ENCODE results near the gene PRRG1. TPM values are rescaled to one million over a fixed set of nuclear protein-coding genes. Genes with fewer than 3 reads are reported as not detected.

The PRRG1 gene
- total RNA-seq, 1 experiment from 2014 or later: 9.0 TPM

GRCh38 chrX:37472836-37473235, 123.7 kb downstream of the PRRG1 start:
- Mint-ChIP-seq H3K4me1 (peaks cover 47 to 49% of the 10 kb centered on the region in 2 experiments), H3K27ac (no peak overlapping the region), H3K27me3 (ENCODE audit: low read depth) (no peaks in the 10 kb centered on the region), H3K4me3 (no peak overlapping the region), H3K36me3 (ENCODE audit: insufficient read depth in 1 of 3, low read depth in 3 of 3) (peaks cover 5 to 22% (median 19%) of the 10 kb centered on the region in 3 experiments), H3K9me3 (peaks cover 28 to 60% of the 10 kb centered on the region in 2 experiments)
- H3K56ac ChIP-seq (ENCODE audit: insufficient read length, low read depth, low read length): no peak overlapping the region
- H4K20me1 ChIP-seq (ENCODE audit: control insufficient read depth, insufficient read depth, insufficient read length): no peaks in the 10 kb centered on the region
- no peak overlapping the region for H3T11ph ChIP-seq (ENCODE audit: low read length)
- H3K9me3 ChIP-seq (ENCODE audit: control insufficient read depth, low read depth, low read length): no peaks in the 10 kb centered on the region
- H2AFZ ChIP-seq (ENCODE audit: low read length): no peak overlapping the region
- no CpG with 5 or more reads among the region's 6 CpGs for WGBS (ENCODE audit: extremely low coverage, insufficient read length, low lambda C conversion rate)
- H2BK5ac ChIP-seq (ENCODE audit: insufficient read length, low read length): no peak overlapping the region
- H4K91ac ChIP-seq (ENCODE audit: insufficient read length, low read depth, low read length): no peak overlapping the region
- H3K9ac ChIP-seq (ENCODE audit: extremely low read depth, insufficient read length, low read length): no peak overlapping the region
- peaks cover 23% of the 10 kb centered on the region; the same call in 1 of the 2 replicates for H3K4me1 ChIP-seq (ENCODE audit: insufficient read depth, low read length)
- peak overlapping the region; percentile 17 for H4K5ac ChIP-seq (ENCODE audit: insufficient read length, low read depth, low read length)
- H2AK5ac ChIP-seq (ENCODE audit: insufficient read length, low read length): peak overlapping the region; percentile 77
- no peak overlapping the region for H3K23ac ChIP-seq (ENCODE audit: insufficient read length, low read depth, low read length)
- H3K14ac ChIP-seq (ENCODE audit: insufficient read depth, low read length): no peak overlapping the region
- H3K79me2 ChIP-seq (ENCODE audit: insufficient read depth, low read length): no peaks in the 10 kb centered on the region
- no peak overlapping the region for H2BK20ac ChIP-seq (ENCODE audit: low read depth, low read length, poor library complexity, severe bottlenecking)
- no peak overlapping the region for H2BK120ac ChIP-seq (ENCODE audit: low read depth, low read length, poor library complexity, severe bottlenecking)
- no peak overlapping the region for H3K4me2 ChIP-seq (ENCODE audit: insufficient read depth, insufficient read length, low read length)
- DNase-seq: no peak
- no peak overlapping the region for H2BK15ac ChIP-seq (ENCODE audit: low read depth, low read length)
- no peaks in the 10 kb centered on the region for H3K79me1 ChIP-seq (ENCODE audit: insufficient read depth, low read depth, low read length, poor library complexity, severe bottlenecking)
- H3K4ac ChIP-seq (ENCODE audit: low read depth, low read length): no peak overlapping the region
- TF ChIP-seq CTCF (conservative IDR thresholded peaks at IDR 0.05): no peak
- H3K23me2 ChIP-seq (ENCODE audit: insufficient read length, low read depth, low read length, poor library complexity, severe bottlenecking): no peaks in the 10 kb centered on the region
- no peak overlapping the region for H3K27ac ChIP-seq (ENCODE audit: insufficient read length, low read depth, low read length)
- no peak overlapping the region for H2BK12ac ChIP-seq (ENCODE audit: insufficient read length, low read depth, low read length)
- H3K18ac ChIP-seq (ENCODE audit: insufficient read length, low read depth, low read length): no peak overlapping the region
- no peaks in the 10 kb centered on the region for H3K27me3 ChIP-seq (ENCODE audit: insufficient read depth, low read length)
- no peak overlapping the region for H4K8ac ChIP-seq (replicated peaks; ENCODE audit: insufficient read length, low read depth, low read length)
